ENCODE results near the gene GNAL. TPM values are rescaled to one million over a fixed set of nuclear protein-coding genes. Genes with fewer than 3 reads are reported as not detected.
A peak's percentile ranks its signal among the peaks of the same experiment; 100 is the strongest.
"Not testable (repeated sequence)": the region's sequence is repeated elsewhere in the genome, so short reads cannot be mapped to it uniquely, and the experiment has no call there.

The GNAL gene
- polyA plus RNA-seq, 4 donors, result 3.3 to 5.1 (median 4.0) TPM

DNA sequence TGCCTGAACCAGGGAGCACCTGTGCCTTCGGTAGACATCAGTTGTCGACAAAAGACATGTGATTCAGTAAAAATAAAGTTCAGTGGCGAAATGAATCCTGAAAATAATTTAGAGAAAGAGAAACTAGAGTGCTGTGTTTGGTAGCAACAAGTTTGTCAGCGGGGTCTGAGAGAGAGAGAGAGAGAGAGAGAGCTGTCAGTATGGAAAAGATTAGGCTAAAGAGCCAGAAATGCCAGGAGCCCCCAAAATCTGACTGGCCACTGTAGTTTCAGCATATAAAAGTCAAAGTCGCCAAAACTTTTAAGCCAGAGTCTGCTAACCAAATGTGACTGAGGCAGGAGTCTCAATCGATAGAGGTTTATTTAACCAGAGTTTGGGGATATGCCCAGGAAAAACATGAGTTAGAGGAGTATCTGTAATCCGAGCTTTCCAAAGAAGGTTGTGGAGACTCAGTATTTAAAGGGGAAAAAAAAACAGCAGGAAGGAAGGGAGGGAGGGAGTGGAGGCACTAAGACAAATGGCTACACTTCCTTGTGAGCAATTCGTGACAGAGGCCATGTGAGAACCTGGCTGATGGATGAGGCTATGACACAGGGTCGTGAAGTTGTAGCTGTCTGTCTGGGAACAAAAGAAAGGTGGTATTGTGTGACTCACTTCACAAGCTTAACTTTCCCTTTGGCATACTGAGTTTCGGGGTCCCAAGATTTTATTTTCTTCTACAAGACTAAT lies 20.5 kb upstream of the GNAL start:
- DNase-seq (ENCODE audit: low read depth in 4 of 4, low spot score in 3 of 4), result no peak

GRCh38 chr18:11669271-11669947 lies 19.7 kb upstream of the GNAL start:
- no peak for DNase-seq (ENCODE audit: low read depth in 4 of 4, low spot score in 3 of 4)

DNA sequence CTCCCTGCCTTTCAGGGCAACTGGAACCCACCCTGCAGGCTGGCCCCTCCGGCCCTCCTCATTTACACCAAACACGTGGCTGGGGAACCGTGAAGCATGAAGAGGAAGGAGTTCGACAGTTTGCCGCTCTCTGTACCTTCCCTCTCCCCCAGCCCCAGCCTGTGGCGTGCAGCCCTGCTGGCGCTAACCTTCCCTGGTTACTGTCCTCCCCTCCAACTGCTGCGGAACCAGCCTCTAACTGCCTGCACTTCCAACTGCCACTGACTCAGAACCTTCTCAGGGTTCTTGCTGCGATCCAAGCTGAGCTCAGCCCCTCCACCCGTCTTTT lies 19.2 kb upstream of the GNAL start:
- no peak for DNase-seq (ENCODE audit: low read depth in 4 of 4, low spot score in 3 of 4)

- no peak for DNase-seq (ENCODE audit: low read depth in 4 of 4, low spot score in 3 of 4)
Measured at GRCh38 chr18:11671156-11671555, 17.9 kb upstream of the GNAL start.

- no peak for DNase-seq (ENCODE audit: low read depth in 4 of 4, low spot score in 3 of 4)
Measured at GRCh38 chr18:11672198-11672597, 16.9 kb upstream of the GNAL start.

- no peak for DNase-seq (ENCODE audit: low read depth in 4 of 4, low spot score in 3 of 4)
Measured at GRCh38 chr18:11672846-11673454, 16.1 kb upstream of the GNAL start.

GRCh38 chr18:11673560-11673959 lies 15.5 kb upstream of the GNAL start:
- no peak for DNase-seq (ENCODE audit: low read depth in 4 of 4, low spot score in 3 of 4)

GRCh38 chr18:11674119-11674518 lies 14.9 kb upstream of the GNAL start:
- DNase-seq (ENCODE audit: low read depth in 4 of 4, low spot score in 3 of 4), result no peak

DNA sequence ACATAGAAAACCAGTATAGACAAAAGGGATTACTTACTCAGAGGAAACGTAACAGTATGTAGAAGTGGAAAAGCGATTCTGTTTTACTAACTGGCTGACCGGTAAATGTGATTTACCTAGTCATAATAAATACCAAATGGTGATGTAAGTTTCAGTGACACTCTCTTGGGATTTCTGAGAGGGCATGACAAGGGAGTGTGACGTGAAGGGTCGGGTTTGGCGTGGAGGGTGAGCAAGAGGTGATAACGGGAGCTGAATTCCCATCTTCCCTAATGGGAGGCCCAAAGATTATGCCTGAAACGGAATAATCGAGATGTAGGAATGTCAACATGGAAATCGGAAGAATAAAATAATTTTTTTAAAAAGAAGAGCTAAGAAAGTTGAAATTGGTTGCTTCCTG lies 12.7 kb upstream of the GNAL start:
- no peak for DNase-seq (ENCODE audit: low read depth in 4 of 4, low spot score in 3 of 4)

- DNase-seq (ENCODE audit: low read depth in 4 of 4, low spot score in 3 of 4), result no peak
Measured at GRCh38 chr18:11676867-11677266, 12.2 kb upstream of the GNAL start.

DNA sequence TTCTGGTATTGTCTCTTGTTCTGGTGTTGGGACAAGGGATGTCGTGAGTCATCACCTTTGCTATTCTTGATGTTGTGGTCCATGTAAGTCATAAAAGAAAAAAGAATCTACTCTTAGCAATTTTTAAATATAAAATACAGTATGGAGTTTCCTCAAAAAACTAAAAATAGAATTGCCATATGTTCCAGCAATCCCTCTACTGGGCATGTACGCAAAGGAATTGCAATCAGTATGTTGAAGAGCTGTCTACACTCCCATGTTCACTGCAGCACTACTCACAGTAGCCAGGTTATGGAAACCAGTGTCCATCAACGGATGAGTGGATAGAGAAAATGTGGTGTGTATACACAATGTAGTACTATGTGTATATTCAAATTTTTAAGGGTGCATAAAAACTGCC lies 10.9 kb upstream of the GNAL start:
- DNase-seq (ENCODE audit: low read depth in 4 of 4, low spot score in 3 of 4), result no peak

DNA sequence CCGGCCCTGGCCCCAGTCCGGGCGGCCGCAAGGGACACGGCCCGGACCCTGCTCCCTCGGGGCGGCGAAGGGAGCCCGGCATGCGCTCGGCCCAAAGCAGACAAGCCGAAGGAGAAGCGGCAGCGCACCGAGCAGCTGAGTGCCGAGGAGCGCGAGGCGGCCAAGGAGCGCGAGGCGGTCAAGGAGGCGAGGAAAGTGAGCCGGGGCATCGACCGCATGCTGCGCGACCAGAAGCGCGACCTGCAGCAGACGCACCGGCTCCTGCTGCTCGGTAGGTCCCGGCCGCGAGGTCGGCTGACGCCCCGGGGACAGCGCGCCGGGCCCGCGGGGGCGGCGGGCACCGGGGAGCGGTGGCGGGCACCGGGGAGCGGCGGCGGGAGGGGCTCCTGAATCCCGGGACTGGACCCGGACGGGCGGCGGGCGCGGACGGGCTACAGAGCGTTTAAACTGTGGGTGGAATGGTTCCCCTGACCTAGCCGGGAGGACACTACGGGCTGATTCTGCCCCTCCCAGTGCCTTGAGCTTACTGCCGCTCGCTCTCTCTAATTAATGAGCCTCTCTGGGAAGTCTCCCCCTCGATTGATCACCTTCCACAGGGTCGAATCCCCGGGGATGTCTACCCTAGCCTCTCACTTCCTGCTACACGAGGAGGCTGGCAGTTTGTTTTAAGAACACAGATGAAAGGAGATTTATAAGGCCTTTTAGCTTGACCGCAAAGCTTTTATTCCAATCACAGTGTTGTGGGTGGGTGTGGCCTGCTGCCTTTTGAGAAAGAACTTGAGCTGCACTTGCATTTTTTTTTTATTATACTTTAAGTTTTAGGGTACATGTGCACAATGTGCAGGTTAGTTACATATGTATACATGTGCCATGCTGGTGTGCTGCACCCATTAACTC lies 853 bp downstream of the GNAL start:
- peak in 1 of 4 donors; percentile 16 for DNase-seq (ENCODE audit: low read depth in 4 of 4, low spot score in 3 of 4)

GRCh38 chr18:11690660-11691059 lies 1.6 kb downstream of the GNAL start:
- DNase-seq (ENCODE audit: low read depth in 4 of 4, low spot score in 3 of 4), result not testable (repeated sequence)

DNA sequence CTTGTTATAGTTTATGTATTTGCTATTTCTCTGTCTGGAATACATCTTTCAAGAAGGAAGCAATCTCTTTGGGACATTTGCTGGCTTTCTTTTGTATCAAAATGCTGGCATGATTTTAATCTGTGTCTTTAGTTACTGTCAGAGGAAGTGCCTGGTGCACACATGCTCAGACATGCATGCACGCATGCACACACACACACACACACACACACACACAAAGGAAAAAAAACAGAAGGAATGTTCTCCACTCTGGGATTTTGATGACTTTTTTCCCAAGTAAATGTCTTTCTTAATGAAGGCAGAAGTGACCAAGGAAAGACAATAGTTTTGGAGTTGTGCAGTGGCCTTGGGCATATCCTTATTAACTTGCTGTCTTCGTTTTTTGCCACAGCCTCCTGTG lies 6.7 kb downstream of the GNAL start:
- no peak for DNase-seq (ENCODE audit: low read depth in 4 of 4, low spot score in 3 of 4)

GRCh38 chr18:11696451-11696850 lies 7.4 kb downstream of the GNAL start:
- DNase-seq (ENCODE audit: low read depth in 4 of 4, low spot score in 3 of 4), result no peak

DNA sequence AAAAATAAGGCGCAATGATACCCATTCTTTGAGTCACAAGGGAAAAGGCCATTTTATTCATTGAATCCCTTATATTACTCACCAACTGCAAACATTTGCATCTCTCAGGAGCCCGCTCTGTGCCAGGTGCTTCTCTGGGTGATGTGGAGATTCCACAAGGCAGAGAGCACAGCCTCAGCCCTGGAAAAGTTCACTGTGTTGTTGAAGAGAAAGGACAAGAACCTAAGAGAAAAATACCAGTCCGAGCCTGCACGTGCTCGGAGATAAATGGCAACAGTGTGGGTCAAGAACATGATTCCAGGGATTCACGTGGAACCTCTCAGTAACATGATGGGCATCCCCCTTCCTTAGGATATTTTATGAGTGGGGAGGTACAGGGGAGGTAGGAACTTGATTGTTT lies 11.8 kb downstream of the GNAL start:
- DNase-seq (ENCODE audit: low read depth in 4 of 4, low spot score in 3 of 4), result no peak

GRCh38 chr18:11710578-11710977 lies 21.5 kb downstream of the GNAL start:
- DNase-seq (ENCODE audit: low read depth in 4 of 4, low spot score in 3 of 4), result no peak

DNA sequence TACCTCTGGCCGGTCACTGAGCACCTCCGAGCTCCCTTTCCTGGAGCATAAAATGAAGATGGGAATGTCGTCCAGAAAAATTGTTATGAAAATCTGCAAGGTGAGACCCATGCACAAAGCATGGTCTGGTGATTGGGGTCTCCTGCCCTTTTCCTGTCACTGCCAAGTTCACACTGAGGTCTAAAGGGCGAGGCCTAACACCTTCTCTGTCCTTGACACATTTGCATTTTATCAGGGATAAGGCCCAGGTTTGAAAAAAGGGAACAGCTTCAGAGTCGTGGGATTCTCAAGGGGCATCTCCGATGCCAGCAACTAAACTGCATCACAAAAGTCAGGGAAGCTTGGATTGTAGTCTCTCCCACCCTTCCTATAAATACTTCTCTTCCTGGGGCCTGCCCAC lies 24.7 kb downstream of the GNAL start:
- DNase-seq (ENCODE audit: low read depth in 4 of 4, low spot score in 3 of 4), result no peak

DNA sequence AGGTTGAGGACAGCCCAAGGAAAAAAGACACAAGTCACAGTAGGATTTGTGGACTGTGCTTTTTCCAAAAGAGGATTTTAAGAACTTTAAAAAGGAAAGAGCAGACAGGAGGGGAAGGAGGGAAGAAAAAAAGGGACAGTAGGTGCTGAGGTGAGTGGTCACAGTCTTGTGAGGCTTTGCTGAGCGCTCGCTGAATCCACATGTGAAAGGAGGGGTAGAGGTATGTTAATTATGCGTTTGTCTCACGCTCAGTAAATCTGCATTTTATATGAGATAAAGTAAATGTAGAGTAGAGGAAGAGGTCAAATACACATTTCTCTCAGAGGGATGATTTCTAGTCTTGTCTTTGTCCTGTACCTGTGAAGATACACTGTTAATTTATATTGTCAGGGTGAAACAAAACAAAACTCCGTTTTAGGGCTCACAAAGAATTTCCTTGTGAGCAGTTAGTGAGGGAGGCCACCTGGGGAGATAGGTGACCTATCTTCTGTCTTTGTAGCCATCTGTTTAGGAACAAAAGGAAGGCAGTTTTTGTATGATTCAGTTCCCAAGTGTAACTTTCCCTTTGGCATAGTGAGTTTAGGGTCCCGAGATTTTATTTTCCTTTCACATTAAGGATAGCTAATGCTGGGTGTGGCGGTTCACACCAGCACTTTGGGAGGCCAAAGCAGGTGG lies 25.3 kb downstream of the GNAL start:
- DNase-seq (ENCODE audit: low read depth in 4 of 4, low spot score in 3 of 4), result no peak

DNA sequence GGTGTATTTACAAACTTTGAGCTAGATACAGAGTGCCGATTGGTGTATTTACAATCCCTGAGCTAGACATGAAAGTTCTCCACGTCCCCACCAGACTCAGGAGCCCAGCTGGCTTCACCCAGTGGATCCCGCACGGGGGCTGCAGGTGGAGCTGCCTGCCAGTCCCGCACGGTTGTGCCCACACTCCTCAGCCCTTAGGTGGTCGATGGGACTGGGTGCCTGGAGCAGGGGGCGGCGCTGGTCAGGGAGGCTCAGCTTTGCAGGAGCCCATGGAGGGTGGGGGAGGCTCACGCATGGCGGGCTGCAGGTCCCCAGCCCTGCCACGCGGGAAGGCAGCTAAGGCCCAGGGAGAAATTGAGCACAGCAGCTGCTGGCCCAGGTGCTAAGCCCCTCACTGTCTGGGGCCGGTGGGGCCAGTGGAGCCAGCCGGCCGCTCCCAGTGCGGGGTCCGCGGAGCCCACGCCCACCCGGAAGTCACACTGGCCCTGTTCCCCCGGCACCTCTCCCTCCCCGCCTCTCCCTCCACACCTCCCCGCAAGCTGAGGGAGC lies 27.8 kb downstream of the GNAL start:
- not testable (repeated sequence) for DNase-seq (ENCODE audit: low read depth in 4 of 4, low spot score in 3 of 4)

Measured in right renal pelvis (tissue), 4 donors.